NB4 (cell line): Measurements from ENCODE around the gene ERAP2.

Source experiments
- MYC ChIP-seq: IDR thresholded peaks from 2 replicates; pipeline ENCODE4 v1.6.1; 2011; ENCODE audit warnings: low read depth, low read length
- POLR2A ChIP-seq: IDR thresholded peaks from 2 replicates; pipeline ENCODE4 v1.6.1; 2011; ENCODE audit warnings: mild to moderate bottlenecking; ENCODE audit not compliant: insufficient read length; ENCODE audit errors: extremely low read depth
- TF ChIP-seq, protein P1 (sequence below): IDR thresholded peaks from one replicate; pipeline ENCODE4 v1.5.1; 2012; ENCODE audit warnings: low read depth, low read length

DNA sequence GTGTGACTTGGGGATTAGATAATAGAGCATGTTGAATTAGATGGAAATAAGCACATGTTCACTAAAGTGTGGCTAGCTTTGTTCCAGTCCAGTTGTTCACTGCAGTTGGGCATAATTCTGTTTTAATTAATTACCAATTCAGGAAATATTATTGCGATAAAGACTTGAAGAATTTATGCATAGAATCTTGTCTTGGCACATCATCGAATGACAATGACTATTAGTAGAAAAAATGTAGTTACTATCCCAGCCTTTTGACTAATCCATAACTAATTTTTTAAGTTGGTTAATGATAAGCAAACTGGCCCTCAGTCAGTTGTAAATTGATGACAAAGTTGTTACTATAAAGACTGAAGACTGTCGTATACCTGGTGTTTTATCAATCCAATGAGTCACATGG lies 70.1 kb downstream of the ERAP2 start:
- TF ChIP-seq, protein P1, sequence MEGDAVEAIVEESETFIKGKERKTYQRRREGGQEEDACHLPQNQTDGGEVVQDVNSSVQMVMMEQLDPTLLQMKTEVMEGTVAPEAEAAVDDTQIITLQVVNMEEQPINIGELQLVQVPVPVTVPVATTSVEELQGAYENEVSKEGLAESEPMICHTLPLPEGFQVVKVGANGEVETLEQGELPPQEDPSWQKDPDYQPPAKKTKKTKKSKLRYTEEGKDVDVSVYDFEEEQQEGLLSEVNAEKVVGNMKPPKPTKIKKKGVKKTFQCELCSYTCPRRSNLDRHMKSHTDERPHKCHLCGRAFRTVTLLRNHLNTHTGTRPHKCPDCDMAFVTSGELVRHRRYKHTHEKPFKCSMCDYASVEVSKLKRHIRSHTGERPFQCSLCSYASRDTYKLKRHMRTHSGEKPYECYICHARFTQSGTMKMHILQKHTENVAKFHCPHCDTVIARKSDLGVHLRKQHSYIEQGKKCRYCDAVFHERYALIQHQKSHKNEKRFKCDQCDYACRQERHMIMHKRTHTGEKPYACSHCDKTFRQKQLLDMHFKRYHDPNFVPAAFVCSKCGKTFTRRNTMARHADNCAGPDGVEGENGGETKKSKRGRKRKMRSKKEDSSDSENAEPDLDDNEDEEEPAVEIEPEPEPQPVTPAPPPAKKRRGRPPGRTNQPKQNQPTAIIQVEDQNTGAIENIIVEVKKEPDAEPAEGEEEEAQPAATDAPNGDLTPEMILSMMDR, result no peak
- TF ChIP-seq POLR2A (no peak), MYC (no peak)
